Measurements from ENCODE around the gene MYH10.

GRCh38 chr17:8608001-8608400, 22.5 kb downstream of the MYH10 start:
- TF ChIP-seq CTCF (IDR thresholded peaks at IDR 0.05; ENCODE audit: insufficient read depth, low read length, poor library complexity, severe bottlenecking) (no peak), EZH2phosphoT487 (conservative IDR thresholded peaks at IDR 0.05; ENCODE audit: low read length) (no peak)
